Measurements from ENCODE around the gene CEP250. TPM values are rescaled to one million over a fixed set of nuclear protein-coding genes. Genes with fewer than 3 reads are reported as not detected.

The CEP250 gene
- total and polyA plus RNA-seq, 2 of the 4 experiments (the other 2 are of a cell fraction), result 22.7 to 35.1 TPM

DNA sequence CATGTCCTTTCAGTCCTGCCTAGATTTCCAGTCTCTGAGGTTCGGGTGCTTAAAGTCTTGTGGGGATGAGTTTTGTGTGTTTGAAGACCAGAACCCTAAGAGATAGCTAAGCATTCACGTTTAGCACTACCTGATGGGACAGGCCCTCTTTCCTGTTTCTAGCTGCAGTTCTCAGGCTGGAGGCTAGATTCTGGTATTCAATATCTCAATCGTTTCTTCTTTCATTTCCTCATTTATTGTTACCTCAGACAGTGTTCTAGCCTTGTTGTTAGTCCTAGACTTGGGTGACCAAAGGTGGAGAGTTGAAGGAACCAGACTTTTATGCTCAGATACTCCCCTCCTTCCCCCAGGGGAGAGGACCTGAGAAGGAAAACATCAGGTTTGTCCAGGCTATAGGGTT, 16.8 kb downstream of the CEP250 start:
- BruUV-seq (replicated peaks), result no TSS peak
- Histone ChIP-seq H2BK5ac (ENCODE audit: low read depth, low read length, poor library complexity, severe bottlenecking) (no peak overlapping the region), H3K79me1 (ENCODE audit: low read depth in 1 of 2, low read length in 2 of 2) (peaks cover 0 to 13% of the 10 kb centered on the region in 2 experiments; a peak in 2 of 4 replicates), H4K5ac (ENCODE audit: low read depth, low read length) (no peak overlapping the region), H3K9me3 (ENCODE audit: control insufficient read depth, insufficient read depth, low read length) (no peaks in the 10 kb centered on the region), H3K4ac (ENCODE audit: low read depth, low read length) (no peak overlapping the region), H2AK9ac (replicated peaks; ENCODE audit: low read depth, low read length, poor library complexity) (no peak overlapping the region), H2BK20ac (ENCODE audit: low read depth, low read length) (no peak overlapping the region), H2AK5ac (ENCODE audit: low read depth, low read length) (no peak overlapping the region), H2AFZ (replicated peaks; ENCODE audit: low read length, poor library complexity) (no peak overlapping the region), H3K4me3 (ENCODE audit: insufficient read depth, low read depth, low read length) (no peak overlapping the region), H3K27ac (ENCODE audit: insufficient read depth, low read length) (no peak overlapping the region), H3K56ac (ENCODE audit: extremely low read depth, insufficient read depth, low read length) (no peak overlapping the region), H2BK120ac (ENCODE audit: low read depth, low read length) (no peak overlapping the region), H3K4me2 (ENCODE audit: low read depth, low read length) (no peak overlapping the region), H4K20me1 (ENCODE audit: insufficient read depth, low read length) (no peaks in the 10 kb centered on the region), H4K8ac (ENCODE audit: low read depth in 2 of 2, low read length in 2 of 2) (no peak overlapping the region), H3K9me1 (ENCODE audit: insufficient read depth, low read length) (peaks cover 6% of the 10 kb centered on the region), H3K4me1 (ENCODE audit: control insufficient read depth, insufficient read depth, low read length) (peaks cover 9% of the 10 kb centered on the region), H3K23ac (ENCODE audit: low read depth, low read length) (no peak overlapping the region), H4K91ac (ENCODE audit: insufficient read depth, low read depth, low read length) (no peak overlapping the region), H3K27me3 (ENCODE audit: control insufficient read depth, insufficient read depth, low read length) (no peaks in the 10 kb centered on the region), H2BK15ac (ENCODE audit: low read depth, low read length) (no peak overlapping the region), H3K18ac (ENCODE audit: low read depth, low read length) (no peak overlapping the region), H3K9ac (ENCODE audit: low read depth, low read length) (no peak overlapping the region), H3K14ac (replicated peaks; ENCODE audit: low read depth, low read length) (no peak overlapping the region), H3K36me3 (ENCODE audit: control insufficient read depth, insufficient read depth, low read length) (peaks cover 41% of the 10 kb centered on the region)
- no peak for ATAC-seq (ENCODE audit: low read depth)
- dilution Hi-C loops (cut with HindIII; ENCODE audit: low sequenced_read_pairs, unreplicated experiment), result no loop called here
- intact Hi-C loops (cut with micrococcal nuclease), result no loop called here
- no peak for DNase-seq
- in situ Hi-C loops (cut with MboI; ENCODE audit: low sequenced_read_pairs), result no loop called here
- no peak for TF ChIP-seq RAD21 (IDR thresholded peaks at IDR 0.05; ENCODE audit: low read length)
- no peak for TF ChIP-seq RCOR1 (IDR thresholded peaks at IDR 0.05; ENCODE audit: insufficient replicate concordance, low read length)
- no peak for TF ChIP-seq MAZ (IDR thresholded peaks at IDR 0.05; ENCODE audit: borderline replicate concordance, low read depth, low read length)
- TF ChIP-seq, protein P1, sequence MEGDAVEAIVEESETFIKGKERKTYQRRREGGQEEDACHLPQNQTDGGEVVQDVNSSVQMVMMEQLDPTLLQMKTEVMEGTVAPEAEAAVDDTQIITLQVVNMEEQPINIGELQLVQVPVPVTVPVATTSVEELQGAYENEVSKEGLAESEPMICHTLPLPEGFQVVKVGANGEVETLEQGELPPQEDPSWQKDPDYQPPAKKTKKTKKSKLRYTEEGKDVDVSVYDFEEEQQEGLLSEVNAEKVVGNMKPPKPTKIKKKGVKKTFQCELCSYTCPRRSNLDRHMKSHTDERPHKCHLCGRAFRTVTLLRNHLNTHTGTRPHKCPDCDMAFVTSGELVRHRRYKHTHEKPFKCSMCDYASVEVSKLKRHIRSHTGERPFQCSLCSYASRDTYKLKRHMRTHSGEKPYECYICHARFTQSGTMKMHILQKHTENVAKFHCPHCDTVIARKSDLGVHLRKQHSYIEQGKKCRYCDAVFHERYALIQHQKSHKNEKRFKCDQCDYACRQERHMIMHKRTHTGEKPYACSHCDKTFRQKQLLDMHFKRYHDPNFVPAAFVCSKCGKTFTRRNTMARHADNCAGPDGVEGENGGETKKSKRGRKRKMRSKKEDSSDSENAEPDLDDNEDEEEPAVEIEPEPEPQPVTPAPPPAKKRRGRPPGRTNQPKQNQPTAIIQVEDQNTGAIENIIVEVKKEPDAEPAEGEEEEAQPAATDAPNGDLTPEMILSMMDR (conservative IDR thresholded peaks at IDR 0.05; ENCODE audit: low read depth, low read length), result no peak
- TF ChIP-seq, protein P2, sequence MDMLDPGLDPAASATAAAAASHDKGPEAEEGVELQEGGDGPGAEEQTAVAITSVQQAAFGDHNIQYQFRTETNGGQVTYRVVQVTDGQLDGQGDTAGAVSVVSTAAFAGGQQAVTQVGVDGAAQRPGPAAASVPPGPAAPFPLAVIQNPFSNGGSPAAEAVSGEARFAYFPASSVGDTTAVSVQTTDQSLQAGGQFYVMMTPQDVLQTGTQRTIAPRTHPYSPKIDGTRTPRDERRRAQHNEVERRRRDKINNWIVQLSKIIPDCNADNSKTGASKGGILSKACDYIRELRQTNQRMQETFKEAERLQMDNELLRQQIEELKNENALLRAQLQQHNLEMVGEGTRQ (IDR thresholded peaks at IDR 0.05; ENCODE audit: low read depth, low read length), result no peak
- no peak for TF ChIP-seq MAFK (IDR thresholded peaks at IDR 0.05; ENCODE audit: low read depth, low read length)
- TF ChIP-seq SMC3 (IDR thresholded peaks at IDR 0.05; ENCODE audit: low read depth, low read length), result no peak
- no peak for TF ChIP-seq NFE2L2 (IDR thresholded peaks at IDR 0.05; ENCODE audit: low read depth, low read length)
- no peak for TF ChIP-seq CEBPB (IDR thresholded peaks at IDR 0.05; ENCODE audit: low read depth, low read length)
- no peak for TF ChIP-seq BHLHE40 (IDR thresholded peaks at IDR 0.05; ENCODE audit: low read depth, low read length)
- no peak for TF ChIP-seq POLR2A (IDR thresholded peaks at IDR 0.05; ENCODE audit: low read depth, low read length)
- TF ChIP-seq, protein P3, sequence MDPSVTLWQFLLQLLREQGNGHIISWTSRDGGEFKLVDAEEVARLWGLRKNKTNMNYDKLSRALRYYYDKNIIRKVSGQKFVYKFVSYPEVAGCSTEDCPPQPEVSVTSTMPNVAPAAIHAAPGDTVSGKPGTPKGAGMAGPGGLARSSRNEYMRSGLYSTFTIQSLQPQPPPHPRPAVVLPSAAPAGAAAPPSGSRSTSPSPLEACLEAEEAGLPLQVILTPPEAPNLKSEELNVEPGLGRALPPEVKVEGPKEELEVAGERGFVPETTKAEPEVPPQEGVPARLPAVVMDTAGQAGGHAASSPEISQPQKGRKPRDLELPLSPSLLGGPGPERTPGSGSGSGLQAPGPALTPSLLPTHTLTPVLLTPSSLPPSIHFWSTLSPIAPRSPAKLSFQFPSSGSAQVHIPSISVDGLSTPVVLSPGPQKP (IDR thresholded peaks at IDR 0.05; ENCODE audit: borderline replicate concordance, low read depth, low read length), result no peak
- TF ChIP-seq MXI1 (IDR thresholded peaks at IDR 0.05; ENCODE audit: borderline replicate concordance, low read depth, low read length), result no peak
- ChIA-PET CTCF (no interaction called here), POLR2A (ENCODE audit: unreplicated experiment) (no interaction called here)
- no CpG with 5 or more reads among the region's 3 CpGs for WGBS, 2 experiments (ENCODE audit: extremely low coverage in 2 of 2, insufficient read length in 1 of 2)
